IPS-NIHi11 (cell line): ENCODE measurements around the gene KRT37.
"Not testable (repeated sequence)": the region's sequence is repeated elsewhere in the genome, so short reads cannot be mapped to it uniquely, and the experiment has no call there.

Experiments used
- DNase-seq: peaks from one replicate; pipeline ENCODE4 v3.0.0; 2012; ENCODE audit warnings: mixed read lengths, low spot score

The KRT37 gene

GRCh38 chr17:41404024-41404671 is 20.2 kb downstream of the KRT37 start:
- no peak for DNase-seq

- DNase-seq = no peak
Observed at GRCh38 chr17:41403404-41404023, 20.9 kb downstream of the KRT37 start.

- DNase-seq = no peak
Observed at GRCh38 chr17:41402161-41402560, 22.2 kb downstream of the KRT37 start.

- no peak for DNase-seq
Observed at GRCh38 chr17:41396996-41397660, 27.3 kb downstream of the KRT37 start, which contains the start of gene KRT31. KRT31 (minus strand) TSS chr17:41397608; CDS start chr17:41397539, 69 bp downstream.

- no peak for DNase-seq
Observed at GRCh38 chr17:41396340-41396739, 28.0 kb downstream of the KRT37 start.

- no peak for DNase-seq
Observed at GRCh38 chr17:41395611-41396010, 28.8 kb downstream of the KRT37 start.

GRCh38 chr17:41395044-41395443 is 29.3 kb downstream of the KRT37 start:
- not testable (repeated sequence) for DNase-seq

GRCh38 chr17:41394254-41394996 is 30.0 kb downstream of the KRT37 start:
- no peak for DNase-seq

- no peak for DNase-seq
Observed at GRCh38 chr17:41393826-41394225, 30.6 kb downstream of the KRT37 start.

GRCh38 chr17:41393294-41393693 is 31.1 kb downstream of the KRT37 start:
- no peak for DNase-seq

GRCh38 chr17:41392278-41392677 is 32.1 kb downstream of the KRT37 start:
- DNase-seq = no peak

- DNase-seq = no peak
Observed at GRCh38 chr17:41391535-41391934, 32.9 kb downstream of the KRT37 start.

- no peak for DNase-seq
Observed at GRCh38 chr17:41390411-41390938, 33.9 kb downstream of the KRT37 start.

- DNase-seq = no peak
Observed at GRCh38 chr17:41387670-41388069, 36.7 kb downstream of the KRT37 start.

- DNase-seq = no peak
Observed at GRCh38 chr17:41386227-41386626, 38.2 kb downstream of the KRT37 start.

- DNase-seq = no peak
Observed at GRCh38 chr17:41383690-41384089, 40.7 kb downstream of the KRT37 start.

- no peak for DNase-seq
Observed at GRCh38 chr17:41382394-41382793, 42.0 kb downstream of the KRT37 start.

- DNase-seq = not testable (repeated sequence)
Observed at GRCh38 chr17:41381943-41382342, 42.4 kb downstream of the KRT37 start, which contains the start of gene KRT34. KRT34 (minus strand) TSS chr17:41382306; CDS start chr17:41382246, 60 bp downstream.

- DNase-seq = not testable (repeated sequence)
Observed at GRCh38 chr17:41380091-41380490, 44.3 kb downstream of the KRT37 start.

- no peak for DNase-seq
Observed at GRCh38 chr17:41377546-41377945, 46.8 kb downstream of the KRT37 start.
